Gastrocnemius medialis (tissue), 4 donors: ENCODE measurements around the gene DCUN1D4. TPM values are rescaled to one million over a fixed set of nuclear protein-coding genes. Genes with fewer than 3 reads are reported as not detected.
"Not testable (repeated sequence)": the region's sequence is repeated elsewhere in the genome, so short reads cannot be mapped to it uniquely, and the experiment has no call there.

ENCODE experiments used
- ATAC-seq, 2 donors: fragments of 150-250 bp; one replicate each; pipeline ENCODE4 v1.9.1; 2016
- DNase-seq, 2 donors: peaks; one replicate each; pipeline ENCODE4 v3.0.0-alpha.2; 2019
- H3K27ac ChIP-seq, 4 donors: fragments of 200-600 bp; sonication (generic); 1 replicate in 1 of 4; 2 replicates in 3 of 4; pipeline ENCODE4 v1.5.1; 2016 to 2018; ENCODE audit warnings: mild to moderate bottlenecking in 2 of 4, moderate library complexity in 1 of 4
- H3K27me3 ChIP-seq, 3 donors: fragments of 200-600 bp; sonication (generic) in 2 of 3; 1 replicate in 1 of 3; 2 replicates in 2 of 3; pipeline versions ENCODE4 v1.5.1 to v1.6.0; 2016 to 2019; ENCODE audit warnings: mild to moderate bottlenecking in 1 of 3, moderate library complexity in 1 of 3
- H3K36me3 ChIP-seq, 2 donors: fragments of 200-600 bp; sonication (generic) in 1 of 2; one replicate each; pipeline ENCODE4 v1.5.1; 2017 to 2018
- H3K4me1 ChIP-seq, 2 donors: fragments of 200-600 bp; sonication (generic) in 1 of 2; one replicate each; pipeline ENCODE4 v1.5.1; 2016 to 2017; ENCODE audit warnings: mild to moderate bottlenecking in 2 of 2
- H3K4me3 ChIP-seq, 4 donors: fragments of 200-600 bp; sonication (generic) in 3 of 4; 1 replicate in 1 of 4; 2 replicates in 3 of 4; pipeline ENCODE4 v1.5.1; 2016 to 2019; ENCODE audit warnings: mild to moderate bottlenecking in 2 of 4
- H3K9me3 ChIP-seq, 3 donors: fragments of 200-600 bp; sonication (generic) in 2 of 3; 1 replicate in 1 of 3; 2 replicates in 2 of 3; pipeline ENCODE4 v1.5.1; 2016 to 2019
- CTCF ChIP-seq, 5 experiments: fragments of 450-650 bp in 3 of 5; fragments of 200-600 bp in 2 of 5; sonication (generic) in 2 of 5; IDR thresholded peaks in 4 of 5; conservative IDR thresholded peaks in 1 of 5; 1 replicate in 4 of 5; 2 replicates in 1 of 5; pipeline ENCODE4 v1.5.1; 2016 to 2019; ENCODE audit warnings: antibody characterized with exemption in 5 of 5, mild to moderate bottlenecking in 3 of 5, moderate library complexity in 3 of 5
- POLR2A ChIP-seq, 2 donors: fragments of 450-650 bp; IDR thresholded peaks; one replicate each; pipeline ENCODE4 v1.6.1; 2017; ENCODE audit warnings: antibody characterized with exemption in 2 of 2, mild to moderate bottlenecking in 2 of 2, moderate library complexity in 2 of 2
- in situ Hi-C, 4 donors: fragments of 200-750 bp; cut with MboI; loops; one replicate each; pipeline versions ENCODE4 v1.15.0 to v1.8.0; 2017; ENCODE audit warnings: low sequenced_read_pairs in 4 of 4
- intact Hi-C: fragments of 100-400 bp; cut with DNase I; formaldehyde crosslinking; loops from one replicate; pipeline ENCODE4 v1.15.1; 2023; ENCODE audit warnings: low total_unique reads
- total RNA-seq, 4 donors: library from RNA; depleted of rRNA; stranded (reverse); fragments of >200 nt; gene quantifications; one replicate each; pipeline versions ENCODE4 v1.1.0 to v1.2.3, GENCODE V29; 2016

DCUN1D4 gene
- total RNA-seq, 4 donors from 2014 or later: 13.6 to 23.7 (median 18.4) TPM

GRCh38 chr4:51931461-51931860 lies 88.5 kb downstream of the DCUN1D4 start:
- H3K27me3 ChIP-seq: no peaks in the 10 kb centered on the region
- TF ChIP-seq POLR2A (IDR thresholded peaks at IDR 0.05) (no peak), CTCF (IDR thresholded peaks at IDR 0.05 in 4 of 5, conservative IDR thresholded peaks at IDR 0.05 in 1 of 5) (no peak)
- in situ Hi-C loops (no loop called here), intact Hi-C loops (no loop called here)
- no peaks in the 10 kb centered on the region for H3K4me1 ChIP-seq
- H3K36me3 ChIP-seq: no peaks in the 10 kb centered on the region
- no peak overlapping the region for H3K27ac ChIP-seq
- H3K4me3 ChIP-seq: no peak overlapping the region
- DNase-seq (no peak), ATAC-seq (no peak)
- H3K9me3 ChIP-seq: no peaks in the 10 kb centered on the region

GRCh38 chr4:51932261-51932660 lies 89.3 kb downstream of the DCUN1D4 start:
- no peak for DNase-seq
- H3K27me3 ChIP-seq: no peaks in the 10 kb centered on the region
- H3K36me3 ChIP-seq: no peaks in the 10 kb centered on the region
- in situ Hi-C loops (no loop called here), intact Hi-C loops (no loop called here)
- no peak for TF ChIP-seq POLR2A (IDR thresholded peaks at IDR 0.05)
- no peak for TF ChIP-seq CTCF (IDR thresholded peaks at IDR 0.05 in 4 of 5, conservative IDR thresholded peaks at IDR 0.05 in 1 of 5)
- no peak overlapping the region for H3K27ac ChIP-seq
- no peak for ATAC-seq
- no peak overlapping the region for H3K4me3 ChIP-seq
- no peaks in the 10 kb centered on the region for H3K4me1 ChIP-seq
- H3K9me3 ChIP-seq: no peaks in the 10 kb centered on the region

- TF ChIP-seq POLR2A (IDR thresholded peaks at IDR 0.05): no peak
- no peak for TF ChIP-seq CTCF (IDR thresholded peaks at IDR 0.05 in 4 of 5, conservative IDR thresholded peaks at IDR 0.05 in 1 of 5)
- no peak for ATAC-seq
These were observed 89.7 kb downstream of the DCUN1D4 start for GRCh38 chr4:51932684-51933083.

GRCh38 chr4:51940460-51940859 lies 97.5 kb downstream of the DCUN1D4 start:
- ATAC-seq, intact Hi-C loops, DNase-seq, H3K36me3 ChIP-seq, H3K4me1 ChIP-seq, H3K27me3 ChIP-seq, in situ Hi-C loops, H3K9me3 ChIP-seq, H3K4me3 ChIP-seq, H3K27ac ChIP-seq: not testable (repeated sequence)

More at GRCh38 chr4:51932684-51933083, 89.7 kb downstream of the DCUN1D4 start:
- Histone ChIP-seq H3K27me3 (no peaks in the 10 kb centered on the region), H3K36me3 (no peaks in the 10 kb centered on the region), H3K4me1 (no peaks in the 10 kb centered on the region), H3K27ac (no peak overlapping the region), H3K9me3 (no peaks in the 10 kb centered on the region), H3K4me3 (no peak overlapping the region)
- intact Hi-C loops: no loop called here
- in situ Hi-C loops: no loop called here
- no peak for DNase-seq

- no peaks in the 10 kb centered on the region for H3K36me3 ChIP-seq
- DNase-seq (no peak), ATAC-seq (no peak)
- TF ChIP-seq CTCF (IDR thresholded peaks at IDR 0.05 in 4 of 5, conservative IDR thresholded peaks at IDR 0.05 in 1 of 5) (no peak), POLR2A (IDR thresholded peaks at IDR 0.05) (no peak)
- no peaks in the 10 kb centered on the region for H3K9me3 ChIP-seq
- intact Hi-C loops (no loop called here), in situ Hi-C loops (no loop called here)
- H3K4me1 ChIP-seq: no peaks in the 10 kb centered on the region
- no peak overlapping the region for H3K4me3 ChIP-seq
- H3K27me3 ChIP-seq: no peaks in the 10 kb centered on the region
- no peak overlapping the region for H3K27ac ChIP-seq
These were observed 99.3 kb downstream of the DCUN1D4 start for GRCh38 chr4:51942108-51942832.
